ENCODE measurements around the gene ESRRA. TPM values are rescaled to one million over a fixed set of nuclear protein-coding genes. Genes with fewer than 3 reads are reported as not detected.

The ESRRA gene
- total and polyA plus RNA-seq, 12 donors: 18.2 to 74.4 (median 54.5) TPM

DNA sequence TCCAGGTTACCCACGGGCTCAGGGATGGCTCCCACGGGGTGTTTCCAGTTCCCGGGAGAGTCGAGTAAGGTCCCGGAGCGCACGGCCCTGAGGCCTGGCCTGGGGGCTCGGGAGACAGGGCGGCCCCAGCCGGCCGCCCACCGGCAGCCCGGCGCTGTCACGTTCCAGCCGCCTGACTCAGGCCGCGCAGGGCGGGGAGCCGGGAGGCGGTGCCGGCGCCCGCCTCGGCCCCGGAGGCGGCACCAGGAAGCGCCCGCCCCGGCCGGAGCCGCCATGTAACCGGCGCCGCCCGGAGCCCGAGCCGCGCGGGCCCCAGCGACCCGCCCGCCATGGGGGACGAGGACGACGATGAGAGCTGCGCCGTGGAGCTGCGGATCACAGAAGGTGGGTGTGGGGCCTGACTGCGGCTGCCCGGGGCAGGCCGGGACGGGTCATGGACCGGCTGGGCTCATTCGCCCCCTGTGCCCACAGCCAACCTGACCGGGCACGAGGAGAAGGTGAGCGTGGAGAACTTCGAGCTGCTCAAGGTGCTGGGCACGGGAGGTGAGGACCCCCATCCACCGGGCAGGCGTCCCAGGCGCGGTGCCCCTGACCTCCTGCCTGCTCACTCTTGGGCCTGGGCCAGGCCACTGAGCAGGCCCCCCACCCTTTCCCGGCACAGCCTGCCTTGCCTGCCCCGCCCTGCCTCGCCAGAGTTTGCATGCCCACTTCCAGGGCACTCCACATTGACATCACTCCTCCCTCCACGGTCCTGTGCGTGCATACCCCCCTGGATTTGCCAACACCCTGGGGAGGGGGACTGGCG, 53.8 kb downstream of the ESRRA start, which contains the start of gene RPS6KA4:
Gene RPS6KA4 (plus strand): TSS at position 256 of the 805 bp plus-strand sequence. CDS start 74 bp downstream, at position 330.
- H3K27me3 ChIP-seq: no peaks in the 10 kb centered on the region
- peak within 1 kb of the TSS; percentile 5 to 97 (median 50) for H3K4me3 ChIP-seq
- H3K4me1 ChIP-seq (replicated peaks in 1 of 2): peaks cover 14 to 35% of the 10 kb centered on the region in 2 donors
- peaks cover 0 to 31% of the 10 kb centered on the region in 2 donors for H3K36me3 ChIP-seq (replicated peaks in 1 of 2)
- TF ChIP-seq POLR2A (IDR thresholded peaks at IDR 0.05): peak; percentile 21 to 70
- TF ChIP-seq, protein P1, sequence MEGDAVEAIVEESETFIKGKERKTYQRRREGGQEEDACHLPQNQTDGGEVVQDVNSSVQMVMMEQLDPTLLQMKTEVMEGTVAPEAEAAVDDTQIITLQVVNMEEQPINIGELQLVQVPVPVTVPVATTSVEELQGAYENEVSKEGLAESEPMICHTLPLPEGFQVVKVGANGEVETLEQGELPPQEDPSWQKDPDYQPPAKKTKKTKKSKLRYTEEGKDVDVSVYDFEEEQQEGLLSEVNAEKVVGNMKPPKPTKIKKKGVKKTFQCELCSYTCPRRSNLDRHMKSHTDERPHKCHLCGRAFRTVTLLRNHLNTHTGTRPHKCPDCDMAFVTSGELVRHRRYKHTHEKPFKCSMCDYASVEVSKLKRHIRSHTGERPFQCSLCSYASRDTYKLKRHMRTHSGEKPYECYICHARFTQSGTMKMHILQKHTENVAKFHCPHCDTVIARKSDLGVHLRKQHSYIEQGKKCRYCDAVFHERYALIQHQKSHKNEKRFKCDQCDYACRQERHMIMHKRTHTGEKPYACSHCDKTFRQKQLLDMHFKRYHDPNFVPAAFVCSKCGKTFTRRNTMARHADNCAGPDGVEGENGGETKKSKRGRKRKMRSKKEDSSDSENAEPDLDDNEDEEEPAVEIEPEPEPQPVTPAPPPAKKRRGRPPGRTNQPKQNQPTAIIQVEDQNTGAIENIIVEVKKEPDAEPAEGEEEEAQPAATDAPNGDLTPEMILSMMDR (IDR thresholded peaks at IDR 0.05): peak in 1 of 6 experiments; percentile 17
- intact Hi-C loops (cut with DNase I): loop anchor here (10.0 kb wide), 1 partner anchor 296 kb away; no protein-coding TSS in a partner anchor
- 1 to 6% (median 1%) methylated on average over 10 to 70 of the region's 70 CpGs for WGBS, 4 donors
- peak within 1 kb of the TSS; percentile 13 to 88 (median 82) for H3K27ac ChIP-seq
- no peaks in the 10 kb centered on the region for H3K9me3 ChIP-seq (replicated peaks in 1 of 3)
- peak in 4 of 7 donors; percentile 58 to 68 (median 64) for DNase-seq

DNA sequence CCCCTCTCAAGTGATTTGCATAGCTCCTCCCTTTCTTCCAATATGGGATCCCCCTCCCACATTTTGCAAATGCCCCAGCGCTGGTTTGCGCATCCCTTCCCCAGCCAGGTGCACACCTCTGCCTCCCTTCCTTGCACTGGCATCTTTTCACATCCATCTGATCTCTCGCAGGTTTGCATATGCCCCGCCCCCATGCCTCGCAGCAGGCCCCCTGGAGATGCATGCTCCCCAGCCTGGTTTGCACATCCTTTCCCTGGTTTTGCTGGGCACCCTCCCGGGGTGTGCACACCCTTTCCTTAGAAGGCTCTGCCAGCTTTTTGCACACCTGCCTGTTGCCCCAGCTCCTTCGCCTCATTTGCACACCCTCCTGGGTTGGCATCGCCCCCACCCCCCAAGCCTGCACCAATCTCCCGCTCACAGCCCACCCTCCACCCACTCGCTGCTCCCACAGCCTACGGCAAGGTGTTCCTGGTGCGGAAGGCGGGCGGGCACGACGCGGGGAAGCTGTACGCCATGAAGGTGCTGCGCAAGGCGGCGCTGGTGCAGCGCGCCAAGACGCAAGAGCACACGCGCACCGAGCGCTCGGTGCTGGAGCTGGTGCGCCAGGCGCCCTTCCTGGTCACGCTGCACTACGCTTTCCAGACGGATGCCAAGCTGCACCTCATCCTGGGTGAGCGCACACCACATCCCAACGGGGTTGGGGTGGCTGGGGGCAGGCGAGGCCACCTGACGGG, 54.6 kb downstream of the ESRRA start:
- no peak for TF ChIP-seq POLR2A (IDR thresholded peaks at IDR 0.05)
- TF ChIP-seq, protein P1 (IDR thresholded peaks at IDR 0.05): no peak
- no peak overlapping the region for H3K27ac ChIP-seq
- no peaks in the 10 kb centered on the region for H3K27me3 ChIP-seq
- H3K4me3 ChIP-seq: peak overlapping the region in 3 of 4 donors; percentile 25 to 97 (median 76)
- H3K4me1 ChIP-seq (replicated peaks in 1 of 2): peaks cover 14 to 35% of the 10 kb centered on the region in 2 donors
- no peaks in the 10 kb centered on the region for H3K9me3 ChIP-seq (replicated peaks in 1 of 3)
- intact Hi-C loops (cut with DNase I): loop anchor here (10.0 kb wide), 1 partner anchor 295 kb away; no protein-coding TSS in a partner anchor
- WGBS, 4 donors: 61 to 72% (median 68%) methylated on average over 34 to 38 of the region's 38 CpGs
- DNase-seq: no peak
- peaks cover 0 to 36% of the 10 kb centered on the region in 2 donors for H3K36me3 ChIP-seq (replicated peaks in 1 of 2)

- no peaks in the 10 kb centered on the region for H3K27me3 ChIP-seq
- H3K4me1 ChIP-seq (replicated peaks in 1 of 2): peaks cover 11 to 32% of the 10 kb centered on the region in 2 donors
- peak overlapping the region in 1 of 4 donors; percentile 97 for H3K4me3 ChIP-seq
- peaks cover 0 to 42% of the 10 kb centered on the region in 2 donors for H3K36me3 ChIP-seq (replicated peaks in 1 of 2)
- intact Hi-C loops (cut with DNase I): no loop called here
- no peaks in the 10 kb centered on the region for H3K9me3 ChIP-seq (replicated peaks in 1 of 3)
- DNase-seq: no peak
- no peak overlapping the region for H3K27ac ChIP-seq
- WGBS, 4 donors: 69 to 90% (median 73%) methylated on average over 1 to 13 of the region's 13 CpGs
- TF ChIP-seq, protein P1 (IDR thresholded peaks at IDR 0.05): no peak
- TF ChIP-seq POLR2A (IDR thresholded peaks at IDR 0.05): no peak
These were observed 55.2 kb downstream of the ESRRA start for GRCh38 chr11:64360448-64360921.

DNA sequence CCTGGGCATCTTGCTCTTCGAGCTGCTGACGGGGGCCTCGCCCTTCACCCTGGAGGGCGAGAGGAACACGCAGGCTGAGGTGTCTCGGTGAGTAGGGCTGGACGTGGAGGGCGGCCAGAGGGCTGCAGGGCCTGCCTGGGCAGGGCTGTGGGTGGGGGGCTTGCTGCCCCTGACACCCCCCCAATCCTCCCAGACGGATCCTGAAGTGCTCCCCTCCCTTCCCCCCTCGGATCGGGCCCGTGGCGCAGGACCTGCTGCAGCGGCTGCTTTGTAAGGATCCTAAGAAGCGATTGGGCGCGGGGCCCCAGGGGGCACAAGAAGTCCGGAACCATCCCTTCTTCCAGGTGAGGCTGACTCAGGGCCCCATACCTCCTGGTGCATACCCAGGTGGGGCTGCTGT, 56.3 kb downstream of the ESRRA start:
- H3K27me3 ChIP-seq: no peaks in the 10 kb centered on the region
- WGBS, 4 donors: 91 to 95% (median 95%) methylated on average over 7 to 18 of the region's 18 CpGs
- peaks cover 7 to 27% of the 10 kb centered on the region in 2 donors for H3K4me1 ChIP-seq (replicated peaks in 1 of 2)
- no peak for TF ChIP-seq POLR2A (IDR thresholded peaks at IDR 0.05)
- TF ChIP-seq, protein P1 (IDR thresholded peaks at IDR 0.05): no peak
- no peak overlapping the region for H3K4me3 ChIP-seq
- H3K9me3 ChIP-seq (replicated peaks in 1 of 3): no peaks in the 10 kb centered on the region
- no peak overlapping the region for H3K27ac ChIP-seq
- intact Hi-C loops (cut with DNase I): no loop called here
- DNase-seq: no peak
- H3K36me3 ChIP-seq (replicated peaks in 1 of 2): peaks cover 0 to 54% of the 10 kb centered on the region in 2 donors
